Hippocampal formation (tissue), 2 donors: ENCODE data around the gene CHPT1.
"Not testable (repeated sequence)": the region's sequence is repeated elsewhere in the genome, so short reads cannot be mapped to it uniquely, and the experiment has no call there.

Experiments used
- DNase-seq, 2 donors: peaks; one replicate each; lab custom pipeline; 2025; lab: John Stamatoyannopoulos, UW

Gene CHPT1

DNA sequence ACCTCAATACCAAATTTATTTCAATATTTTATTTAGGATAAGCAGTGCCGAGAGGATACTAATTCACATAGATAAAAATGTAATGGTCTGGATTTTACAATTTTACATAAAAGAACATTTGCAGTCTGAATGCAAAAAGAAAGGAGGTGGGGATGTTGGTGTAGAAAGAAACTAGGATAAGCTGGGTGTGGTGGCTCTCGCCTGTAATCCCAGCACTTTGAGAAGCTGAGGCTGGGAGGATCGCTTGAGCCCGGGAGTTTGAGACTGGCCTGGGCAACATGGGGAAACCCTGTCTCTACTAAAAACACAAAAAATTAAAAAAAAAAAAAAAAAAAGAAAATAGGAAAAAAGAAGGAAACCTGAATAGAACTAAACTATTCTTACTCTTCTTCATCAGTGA, 25.0 kb downstream of the CHPT1 start:
- DNase-seq = no peak

- DNase-seq = no peak
Observed at GRCh38 chr12:101727098-101727497, 29.7 kb downstream of the CHPT1 start.

DNA sequence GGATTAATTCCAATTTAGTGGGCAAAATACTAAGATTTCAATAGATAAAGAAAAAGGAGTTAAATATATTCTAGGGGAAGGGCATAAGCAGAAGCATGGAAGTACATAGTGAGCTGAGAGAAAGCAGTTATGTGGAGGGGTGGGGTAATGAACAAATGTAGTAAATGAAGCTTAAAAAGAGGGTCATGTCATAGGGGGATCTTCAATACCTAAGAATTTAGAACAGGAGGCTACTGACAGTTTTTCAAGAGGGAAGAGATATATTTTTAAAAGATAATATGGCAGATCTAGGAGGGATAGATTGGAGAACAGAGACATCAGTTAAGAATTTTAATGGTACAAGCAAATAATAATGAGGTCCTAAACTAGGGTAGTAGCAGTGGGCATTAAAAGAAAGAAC, 32.4 kb downstream of the CHPT1 start:
- DNase-seq = no peak

GRCh38 chr12:101732318-101732717, 34.9 kb downstream of the CHPT1 start:
- DNase-seq = no peak

- DNase-seq = no peak
Observed at GRCh38 chr12:101733166-101733565, 35.7 kb downstream of the CHPT1 start.

- DNase-seq = not testable (repeated sequence)
Observed at GRCh38 chr12:101734482-101734881, 37.0 kb downstream of the CHPT1 start.

GRCh38 chr12:101737476-101737875, 40.0 kb downstream of the CHPT1 start:
- no peak for DNase-seq

- DNase-seq = no peak
Observed at GRCh38 chr12:101738920-101739665, 41.7 kb downstream of the CHPT1 start, which contains the start of gene SYCP3. Gene SYCP3 (minus strand): TSS chr12:101739462. CDS start chr12:101737935, 1,527 bp downstream.

GRCh38 chr12:101740566-101740965, 43.1 kb downstream of the CHPT1 start:
- no peak for DNase-seq

DNA sequence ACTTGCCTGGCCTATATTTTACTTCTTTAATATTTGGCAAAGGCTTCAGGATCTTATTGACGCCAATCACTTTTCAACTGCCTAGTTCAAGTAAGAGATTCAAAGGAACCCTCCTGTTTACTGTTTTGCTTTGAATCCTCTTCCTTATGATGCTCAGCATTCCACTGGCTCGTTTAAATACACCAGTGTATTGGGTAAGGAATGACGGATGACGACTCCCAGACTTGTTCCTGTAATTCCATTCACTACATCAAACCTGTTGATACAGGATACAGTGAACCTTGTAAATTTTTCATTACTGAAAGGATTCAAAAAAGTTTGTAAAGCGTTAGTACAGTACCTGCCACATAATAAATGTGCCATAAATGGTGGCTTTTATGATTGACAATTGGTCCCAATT, 43.5 kb downstream of the CHPT1 start:
- DNase-seq = no peak

DNA sequence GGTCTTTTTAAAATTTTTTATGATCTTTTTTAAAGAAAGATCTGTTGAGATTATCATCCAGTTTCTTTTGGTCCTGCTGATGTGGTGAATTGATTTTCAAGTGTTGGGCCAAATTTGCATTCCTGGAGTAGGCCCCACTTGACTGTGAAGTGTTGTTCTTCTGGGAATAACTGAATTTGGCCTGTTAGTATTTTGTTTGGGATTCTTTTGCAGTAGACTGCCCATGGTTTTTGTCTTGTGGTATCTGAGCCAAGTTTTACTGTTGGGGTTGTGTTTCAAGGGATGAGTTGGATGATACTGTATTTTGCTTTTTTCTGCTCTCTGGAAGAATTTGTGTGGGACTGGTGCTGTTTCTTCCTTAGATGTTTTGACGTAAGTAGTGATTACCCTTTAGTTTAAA, 45.8 kb downstream of the CHPT1 start:
- no peak for DNase-seq

DNA sequence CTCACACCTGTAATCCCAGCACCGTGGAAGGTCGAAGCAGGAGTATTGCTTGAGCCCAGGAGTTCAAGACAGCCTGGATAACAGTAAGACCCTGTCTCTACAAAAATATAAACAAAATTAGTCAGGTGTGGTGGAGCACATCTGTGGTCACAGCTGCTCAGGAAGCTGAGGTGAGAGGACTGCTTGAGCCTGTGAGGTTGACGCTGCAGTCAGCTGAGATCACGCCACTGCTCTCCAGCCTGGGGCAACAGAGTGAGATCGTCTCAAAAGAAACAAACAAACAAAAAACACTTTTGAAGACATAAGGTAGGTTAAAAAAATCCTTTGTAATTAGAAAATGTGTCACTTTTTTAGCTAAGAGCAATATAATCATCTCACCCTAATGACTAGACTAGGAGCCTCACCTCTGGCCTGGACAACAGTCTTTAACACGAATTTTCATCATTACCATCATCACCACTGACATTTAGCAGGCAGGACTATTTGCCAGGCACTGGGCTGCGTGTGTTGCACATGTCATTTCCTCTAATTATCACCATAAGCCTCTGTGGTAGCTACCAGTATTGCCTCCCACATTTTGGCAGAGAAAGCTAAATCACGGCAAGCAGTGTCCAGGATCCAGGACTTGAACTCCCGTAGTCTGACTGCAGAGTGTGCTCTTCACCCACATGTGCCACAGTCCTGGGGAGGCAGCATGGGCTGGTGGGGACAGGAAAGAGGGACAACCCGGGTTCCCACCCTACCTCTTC, 46.5 kb downstream of the CHPT1 start:
- DNase-seq = no peak

- DNase-seq = no peak
Observed at GRCh38 chr12:101745481-101745880, 48.0 kb downstream of the CHPT1 start.

DNA sequence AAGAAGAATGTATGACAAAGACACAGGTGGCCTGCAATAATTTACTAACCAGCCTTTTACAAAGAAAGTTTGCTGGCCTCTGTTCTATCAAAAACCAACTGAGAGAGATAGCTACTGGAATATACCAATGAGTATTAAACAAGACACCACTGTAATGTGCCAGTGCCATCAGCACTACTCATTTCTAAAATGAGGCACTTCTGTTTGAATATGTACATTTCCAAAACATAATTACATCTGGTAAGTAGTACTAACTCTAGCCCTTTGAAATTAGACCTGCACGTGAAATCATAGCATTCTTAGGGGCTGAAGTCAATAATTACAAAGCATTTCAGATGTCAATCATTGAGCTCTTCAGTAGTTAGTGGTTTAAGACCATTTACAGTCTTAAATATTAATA, 48.8 kb downstream of the CHPT1 start:
- no peak for DNase-seq

DNA sequence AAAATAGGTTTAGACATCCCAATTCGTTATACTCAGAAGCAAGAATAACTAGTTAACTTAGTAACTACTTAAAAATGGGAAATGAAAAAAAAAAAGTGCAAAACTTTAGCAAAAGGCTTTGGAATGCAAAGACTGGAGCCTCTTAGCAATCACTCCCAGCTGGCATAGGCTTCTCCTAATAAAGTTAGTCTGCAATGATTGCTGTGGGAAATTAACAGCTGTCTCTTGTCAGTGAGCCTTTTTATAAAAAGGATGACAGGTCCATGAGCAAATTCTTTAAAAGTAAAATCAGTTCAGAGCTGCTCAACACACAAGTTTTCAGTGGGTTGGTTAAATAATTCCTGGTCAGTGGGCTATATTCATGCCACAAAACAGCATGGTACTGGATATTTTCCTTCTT, 49.2 kb downstream of the CHPT1 start:
- no peak for DNase-seq

- no peak for DNase-seq
Observed at GRCh38 chr12:101747697-101748096, 50.3 kb downstream of the CHPT1 start.

- no peak for DNase-seq
Observed at GRCh38 chr12:101748907-101749306, 51.5 kb downstream of the CHPT1 start.

DNA sequence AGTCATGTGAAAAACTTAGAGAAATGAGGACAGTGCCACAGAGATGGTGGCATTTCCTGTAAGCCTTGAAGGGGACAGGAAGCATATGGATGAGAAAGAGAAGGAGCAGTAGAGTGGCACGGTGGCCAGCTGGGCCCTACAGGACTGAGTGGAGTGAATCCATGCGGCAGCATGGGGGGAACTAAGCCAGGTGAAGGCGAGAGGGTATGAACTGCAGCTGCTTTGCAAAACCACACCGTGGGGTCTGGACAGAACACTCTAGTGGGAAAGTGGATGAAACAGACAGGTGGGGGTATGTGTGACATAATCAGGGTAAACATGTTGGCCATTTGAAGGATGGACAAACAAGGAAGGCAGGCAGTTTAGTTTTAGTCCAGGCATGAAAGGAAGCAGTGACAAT, 52.2 kb downstream of the CHPT1 start:
- DNase-seq = no peak

- DNase-seq = peak in 1 of 2 donors; percentile 20
Observed at GRCh38 chr12:101750152-101750551, 52.7 kb downstream of the CHPT1 start.

- DNase-seq = peak in 1 of 2 donors; percentile 21
Observed at GRCh38 chr12:101759396-101760047, 62.1 kb downstream of the CHPT1 start.

- no peak for DNase-seq
Observed at GRCh38 chr12:101761350-101761749, 63.9 kb downstream of the CHPT1 start.

GRCh38 chr12:101761781-101762180, 64.3 kb downstream of the CHPT1 start:
- no peak for DNase-seq
